GM19099 (cell line): ENCODE results near the gene PAX9.

Experiments
- POLR2A ChIP-seq: IDR thresholded peaks from 3 replicates; pipeline ENCODE4 v1.6.1; 2011; ENCODE audit warnings: low read depth; ENCODE audit not compliant: insufficient read length; ENCODE audit errors: extremely low read depth

The PAX9 gene

GRCh38 chr14:36660736-36661505, 739 bp upstream of the PAX9 start:
- TF ChIP-seq POLR2A: no peak

- no peak for TF ChIP-seq POLR2A
Observed at GRCh38 chr14:36662258-36662542, 540 bp downstream of the PAX9 start.

- no peak for TF ChIP-seq POLR2A
Observed at GRCh38 chr14:36662543-36663403, 1.1 kb downstream of the PAX9 start.

DNA sequence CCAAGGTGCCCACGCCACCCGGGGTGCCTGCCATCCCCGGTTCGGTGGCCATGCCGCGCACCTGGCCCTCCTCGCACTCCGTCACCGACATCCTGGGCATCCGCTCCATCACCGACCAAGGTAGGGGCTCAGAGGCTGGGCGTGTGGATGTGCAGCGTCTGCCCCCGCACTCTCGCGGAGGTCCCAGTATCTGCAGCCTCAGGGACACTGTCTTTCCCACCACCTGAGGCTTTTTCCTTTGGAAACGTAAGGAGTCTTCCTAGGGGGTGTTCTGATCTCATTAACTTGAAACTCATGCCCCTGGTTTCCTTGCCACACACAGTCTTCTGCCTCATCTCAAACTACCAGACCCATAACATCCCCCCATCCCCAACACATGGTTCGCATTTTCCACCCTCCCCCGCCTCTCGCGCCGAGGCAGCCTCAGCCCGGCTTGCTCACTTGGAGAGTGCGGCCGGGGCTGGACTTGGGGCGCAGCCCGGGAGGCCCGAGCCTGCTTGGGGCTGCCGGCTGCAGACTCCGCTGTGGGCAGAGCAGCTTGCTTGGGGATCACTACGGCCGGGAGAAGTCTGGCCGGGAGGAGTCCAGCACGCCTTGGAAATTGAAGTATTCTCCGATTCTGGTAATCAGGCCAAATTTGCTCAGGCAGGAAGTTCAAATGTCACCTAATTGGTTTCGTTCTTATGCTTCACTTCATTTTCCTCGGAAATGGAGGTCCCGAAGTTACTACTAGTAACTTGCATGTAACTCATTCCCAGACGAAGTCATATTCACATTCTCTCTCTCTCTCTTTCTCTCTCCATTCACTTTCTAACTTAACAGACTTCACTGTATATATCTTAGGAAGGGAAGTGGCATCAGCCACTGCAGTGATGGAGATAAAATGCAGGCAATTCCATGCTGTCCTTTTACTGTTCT, 2.0 kb downstream of the PAX9 start:
- no peak for TF ChIP-seq POLR2A

GRCh38 chr14:36664322-36665193, 2.9 kb downstream of the PAX9 start:
- no peak for TF ChIP-seq POLR2A

GRCh38 chr14:36665887-36666415, 4.3 kb downstream of the PAX9 start:
- TF ChIP-seq POLR2A: no peak

GRCh38 chr14:36666416-36667206, 5.0 kb downstream of the PAX9 start:
- TF ChIP-seq POLR2A: no peak

DNA sequence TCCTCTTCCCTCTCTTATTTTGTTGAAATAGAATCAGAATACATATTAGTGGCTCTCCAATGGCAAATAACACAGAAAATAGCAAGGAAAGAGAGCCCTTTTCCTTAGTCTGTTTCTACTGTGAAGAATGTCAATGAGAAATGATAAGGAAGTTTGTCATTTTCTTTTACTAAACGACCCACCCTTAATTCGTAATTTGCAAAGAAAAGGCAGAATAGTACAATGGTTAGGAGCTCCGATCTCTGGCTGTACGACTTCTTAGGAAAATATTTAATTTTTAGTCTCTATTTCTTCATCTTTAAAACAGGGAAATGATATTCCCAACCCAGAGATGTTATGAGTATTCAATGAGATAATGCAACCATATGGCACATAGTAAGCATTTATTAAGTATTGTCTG, 6.0 kb downstream of the PAX9 start:
- no peak for TF ChIP-seq POLR2A

GRCh38 chr14:36671149-36671548, 9.5 kb downstream of the PAX9 start:
- TF ChIP-seq POLR2A: no peak

- TF ChIP-seq POLR2A: no peak
Observed at GRCh38 chr14:36672095-36672494, 10.4 kb downstream of the PAX9 start.

DNA sequence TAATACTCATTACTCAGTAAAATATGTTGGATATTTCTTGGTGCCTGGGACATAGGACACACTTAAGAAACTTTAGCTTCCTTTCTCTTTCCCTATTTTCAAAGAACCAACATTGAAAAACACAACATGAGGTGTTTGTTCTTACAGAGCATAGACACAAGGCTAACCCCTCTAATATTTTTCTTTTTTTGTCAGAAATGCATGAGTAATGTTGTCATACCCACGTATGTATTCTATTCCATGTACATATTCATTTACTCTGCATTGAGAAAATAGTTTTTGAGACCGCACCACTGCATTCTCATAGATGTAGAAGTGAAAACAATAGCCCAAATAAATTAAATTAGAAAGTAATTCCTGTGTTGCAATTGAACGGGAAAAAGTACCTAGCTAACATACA, 13.0 kb downstream of the PAX9 start:
- TF ChIP-seq POLR2A: no peak

DNA sequence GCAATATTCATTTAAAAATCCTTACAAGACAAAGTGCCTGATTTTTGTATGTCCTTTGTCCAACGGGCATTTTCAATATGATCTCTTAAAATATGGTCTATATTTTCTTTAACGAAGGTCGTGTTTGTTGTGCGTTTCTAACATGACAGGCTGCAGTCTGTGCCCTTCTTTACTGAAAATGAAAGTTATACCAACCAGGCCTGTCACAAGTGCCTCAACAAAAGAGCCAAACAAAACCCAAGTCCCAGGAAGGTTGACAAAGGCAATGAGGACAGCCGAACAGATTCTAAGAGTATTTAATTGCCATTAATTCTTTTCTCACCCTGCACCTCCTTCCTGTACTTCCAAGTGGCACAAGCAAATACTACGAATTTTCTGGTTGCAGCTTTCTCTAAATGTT, 13.9 kb downstream of the PAX9 start:
- TF ChIP-seq POLR2A: no peak

DNA sequence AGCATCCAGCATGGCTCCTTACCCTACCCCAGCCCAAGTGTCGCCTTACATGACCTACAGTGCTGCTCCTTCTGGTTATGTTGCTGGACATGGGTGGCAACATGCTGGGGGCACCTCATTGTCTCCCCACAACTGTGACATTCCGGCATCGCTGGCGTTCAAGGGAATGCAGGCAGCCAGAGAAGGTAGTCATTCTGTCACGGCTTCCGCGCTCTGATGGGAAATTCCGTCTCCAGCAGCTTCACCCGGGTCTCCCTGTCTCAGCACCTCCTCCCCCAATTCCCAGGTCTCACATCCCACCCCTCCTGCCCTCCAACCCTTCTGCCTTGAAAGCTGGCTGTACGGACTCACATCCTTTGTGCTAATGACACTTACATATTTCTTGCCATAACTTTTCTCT, 14.6 kb downstream of the PAX9 start:
- TF ChIP-seq POLR2A: no peak
